ENCODE data around the gene RASSF4. TPM values are rescaled to one million over a fixed set of nuclear protein-coding genes. Genes with fewer than 3 reads are reported as not detected.
"Not testable (repeated sequence)": the region's sequence is repeated elsewhere in the genome, so short reads cannot be mapped to it uniquely, and the experiment has no call there.

Gene RASSF4
- total RNA-seq, 4 donors from 2014 or later: 23.5 to 57.7 (median 31.6) TPM

- no peak overlapping the region for H3K4me3 ChIP-seq
- WGBS, 2 donors (ENCODE audit: low coverage in 1 of 2): 89 to 100% methylated on average over 1 of the region's 1 CpG
- no peak for ATAC-seq
- H3K27ac ChIP-seq: no peak overlapping the region
- no peaks in the 10 kb centered on the region for H3K27me3 ChIP-seq
- no peaks in the 10 kb centered on the region for H3K9me3 ChIP-seq
- peaks cover 0 to 26% of the 10 kb centered on the region in 2 donors for H3K36me3 ChIP-seq
- H3K4me1 ChIP-seq: peaks cover 2 to 56% (median 3%) of the 10 kb centered on the region in 3 donors
- TF ChIP-seq POLR2AphosphoS5 (IDR thresholded peaks at IDR 0.05): no peak
- TF ChIP-seq, protein P1, sequence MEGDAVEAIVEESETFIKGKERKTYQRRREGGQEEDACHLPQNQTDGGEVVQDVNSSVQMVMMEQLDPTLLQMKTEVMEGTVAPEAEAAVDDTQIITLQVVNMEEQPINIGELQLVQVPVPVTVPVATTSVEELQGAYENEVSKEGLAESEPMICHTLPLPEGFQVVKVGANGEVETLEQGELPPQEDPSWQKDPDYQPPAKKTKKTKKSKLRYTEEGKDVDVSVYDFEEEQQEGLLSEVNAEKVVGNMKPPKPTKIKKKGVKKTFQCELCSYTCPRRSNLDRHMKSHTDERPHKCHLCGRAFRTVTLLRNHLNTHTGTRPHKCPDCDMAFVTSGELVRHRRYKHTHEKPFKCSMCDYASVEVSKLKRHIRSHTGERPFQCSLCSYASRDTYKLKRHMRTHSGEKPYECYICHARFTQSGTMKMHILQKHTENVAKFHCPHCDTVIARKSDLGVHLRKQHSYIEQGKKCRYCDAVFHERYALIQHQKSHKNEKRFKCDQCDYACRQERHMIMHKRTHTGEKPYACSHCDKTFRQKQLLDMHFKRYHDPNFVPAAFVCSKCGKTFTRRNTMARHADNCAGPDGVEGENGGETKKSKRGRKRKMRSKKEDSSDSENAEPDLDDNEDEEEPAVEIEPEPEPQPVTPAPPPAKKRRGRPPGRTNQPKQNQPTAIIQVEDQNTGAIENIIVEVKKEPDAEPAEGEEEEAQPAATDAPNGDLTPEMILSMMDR (IDR thresholded peaks at IDR 0.05): no peak
- no peak for TF ChIP-seq EP300 (IDR thresholded peaks at IDR 0.05)
- TF ChIP-seq POLR2A (IDR thresholded peaks at IDR 0.05): no peak
Observed at GRCh38 chr10:45005284-45005683, 45.7 kb downstream of the RASSF4 start.

GRCh38 chr10:45006276-45007030 is 46.9 kb downstream of the RASSF4 start:
- 82 to 88% methylated on average over 3 of the region's 3 CpGs for WGBS, 2 donors (ENCODE audit: low coverage in 1 of 2)
- Histone ChIP-seq H3K9me3 (no peaks in the 10 kb centered on the region), H3K27ac (peak overlapping the region in 1 of 4 donors; percentile 24), H3K36me3 (peaks cover 0 to 26% of the 10 kb centered on the region in 2 donors), H3K4me3 (no peak overlapping the region), H3K4me1 (peaks cover 2 to 52% (median 3%) of the 10 kb centered on the region in 3 donors), H3K27me3 (no peaks in the 10 kb centered on the region)
- TF ChIP-seq POLR2AphosphoS5 (IDR thresholded peaks at IDR 0.05) (no peak), POLR2A (IDR thresholded peaks at IDR 0.05) (no peak), EP300 (IDR thresholded peaks at IDR 0.05) (no peak)
- TF ChIP-seq, protein P1 (IDR thresholded peaks at IDR 0.05): no peak
- no peak for ATAC-seq

GRCh38 chr10:45008524-45009161 is 49.0 kb downstream of the RASSF4 start:
- ATAC-seq: peak; percentile 78
- 2 to 5% methylated on average over 7 to 8 of the region's 8 CpGs for WGBS, 2 donors (ENCODE audit: low coverage in 1 of 2)
- TF ChIP-seq EP300 (IDR thresholded peaks at IDR 0.05): no peak
- no peak for TF ChIP-seq POLR2A (IDR thresholded peaks at IDR 0.05)
- peak; percentile 10 for TF ChIP-seq POLR2AphosphoS5 (IDR thresholded peaks at IDR 0.05)
- TF ChIP-seq, protein P1 (IDR thresholded peaks at IDR 0.05): peak; percentile 50 to 80 (median 75)
- Histone ChIP-seq H3K27me3 (no peaks in the 10 kb centered on the region), H3K9me3 (no peaks in the 10 kb centered on the region), H3K4me3 (no peak overlapping the region), H3K27ac (peak overlapping the region in 1 of 4 donors; percentile 5), H3K4me1 (peaks cover 0 to 32% (median 0%) of the 10 kb centered on the region in 3 donors), H3K36me3 (peaks cover 0 to 21% of the 10 kb centered on the region in 2 donors)

DNA sequence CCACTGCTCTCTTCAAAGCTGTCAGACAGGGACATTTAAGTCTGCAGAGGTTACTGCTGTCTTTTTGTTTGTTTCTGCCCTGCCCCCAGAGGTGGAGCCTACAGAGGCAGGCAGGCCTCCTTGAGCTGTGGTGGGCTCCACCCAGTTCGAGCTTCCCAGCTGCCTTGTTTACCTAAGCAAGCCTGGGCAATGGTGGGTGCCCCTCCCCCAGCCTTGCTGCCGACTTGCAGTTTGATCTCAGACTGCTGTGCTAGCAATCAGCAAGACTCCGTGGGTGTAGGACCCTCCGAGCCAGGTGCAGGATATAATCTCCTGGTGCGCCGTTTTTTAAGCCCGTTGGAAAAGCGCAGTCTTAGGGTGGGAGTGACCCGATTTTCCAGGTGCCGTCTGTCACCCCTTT is 55.0 kb downstream of the RASSF4 start:
- H3K27ac ChIP-seq, ATAC-seq, H3K27me3 ChIP-seq, H3K36me3 ChIP-seq, H3K4me1 ChIP-seq, H3K4me3 ChIP-seq, H3K9me3 ChIP-seq: not testable (repeated sequence)
- 90% methylated on average over 7 of the region's 10 CpGs; no CpG with 5 or more reads in 1 of the 2 donors for WGBS, 2 donors (ENCODE audit: low coverage in 1 of 2)

DNA sequence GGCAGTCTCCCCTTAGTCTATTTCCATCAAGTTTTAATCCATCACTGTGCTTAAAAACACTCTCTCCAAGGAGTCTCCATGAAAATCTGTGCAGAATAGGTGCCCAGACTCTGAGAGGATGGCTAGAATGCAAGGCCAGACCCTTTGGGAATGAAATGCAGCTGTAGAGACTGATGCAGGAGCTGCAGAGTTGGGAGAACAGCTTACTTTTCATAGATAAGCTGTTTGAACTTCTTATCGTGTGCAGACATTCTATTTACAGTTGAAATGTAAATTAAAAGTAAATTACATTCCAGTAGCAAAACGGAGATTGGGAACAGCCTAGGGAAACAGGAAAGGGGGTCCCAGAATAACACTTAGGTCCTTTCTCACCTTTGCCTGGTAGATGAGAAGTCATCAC is 56.0 kb downstream of the RASSF4 start:
- ATAC-seq: no peak
- 16 to 36% methylated on average over 2 of the region's 2 CpGs for WGBS, 2 donors (ENCODE audit: low coverage in 1 of 2)
- H3K9me3 ChIP-seq: no peaks in the 10 kb centered on the region

More for the DNA sequence above, 56.0 kb downstream of the RASSF4 start:
- TF ChIP-seq POLR2A (IDR thresholded peaks at IDR 0.05) (no peak), POLR2AphosphoS5 (IDR thresholded peaks at IDR 0.05) (no peak)
- TF ChIP-seq, protein P1 (IDR thresholded peaks at IDR 0.05): no peak
- Histone ChIP-seq H3K36me3 (no peaks in the 10 kb centered on the region), H3K27me3 (no peaks in the 10 kb centered on the region), H3K4me1 (no peaks in the 10 kb centered on the region), H3K4me3 (no peak overlapping the region), H3K27ac (no peak overlapping the region)
